Measurements from ENCODE around the gene ACOXL. TPM values are rescaled to one million over a fixed set of nuclear protein-coding genes. Genes with fewer than 3 reads are reported as not detected.

ACOXL gene
- total and polyA plus RNA-seq, 9 of the 15 experiments (the other 6 are each of a cell fraction or from before 2014, with no cell fraction given) = 0.31 to 0.56 TPM; not detected in 7

GRCh38 chr2:110751642-110752041 is 19.3 kb downstream of the ACOXL start:
- H3K4me2 ChIP-seq (ENCODE audit: insufficient read depth, low read length) = no peak overlapping the region
- intact Hi-C loops (cut with micrococcal nuclease) = no loop called here
- H3K9me3 ChIP-seq (replicated peaks; ENCODE audit: control insufficient read depth, insufficient read depth, low read depth, low read length) = no peaks in the 10 kb centered on the region
- ATAC-seq = no peak
- in situ Hi-C loops (cut with MboI) = loop anchor here (25.0 kb wide), 1 partner anchor 964 kb away; the partner anchor contains the start of gene RGPD5
- no peak overlapping the region for H2AFZ ChIP-seq (ENCODE audit: low read depth, low read length)
- no peak overlapping the region for H3K9ac ChIP-seq (ENCODE audit: insufficient read depth in 1 of 2, low read depth in 2 of 2, low read length in 2 of 2)
- no peaks in the 10 kb centered on the region for H3K79me2 ChIP-seq (ENCODE audit: control insufficient read depth, insufficient read depth, low read length)
- peaks cover 0 to 17% of the 10 kb centered on the region in 2 experiments; a peak in 3 of 5 replicates for H3K4me1 ChIP-seq (replicated peaks in 1 of 2; ENCODE audit: control insufficient read depth in 2 of 2, insufficient read depth in 2 of 2, low read length in 2 of 2)
- BruUV-seq (replicated peaks) = no TSS peak
- H3K27ac ChIP-seq (ENCODE audit: extremely low read depth, low read depth, low read length) = no peak overlapping the region
- no peak for DNase-seq (ENCODE audit: extremely low read depth in 1 of 4, low spot score in 3 of 4)
- H3K36me3 ChIP-seq (ENCODE audit: control insufficient read depth, insufficient read depth, low read length) = no peaks in the 10 kb centered on the region
- no peak overlapping the region for H3K4me3 ChIP-seq
- 9% methylated on average over 3 of the region's 3 CpGs for WGBS (ENCODE audit: insufficient coverage, low coverage, missing lambda C conversion rate)
- H3K27me3 ChIP-seq (ENCODE audit: control insufficient read depth in 2 of 2, insufficient read depth in 2 of 2, low read length in 2 of 2) = peaks cover 8 to 9% of the 10 kb centered on the region in 2 experiments
- no peak for FAIRE-seq
- POLR2A ChIA-PET = no interaction called here
- CTCF ChIA-PET (ENCODE audit: low intra/inter-chr PET ratio) = no interaction called here
- no peaks in the 10 kb centered on the region for H3K9me1 ChIP-seq (ENCODE audit: control insufficient read depth, insufficient read depth, low read length)
- no peaks in the 10 kb centered on the region for H4K20me1 ChIP-seq (replicated peaks; ENCODE audit: control insufficient read depth, insufficient read depth, low read length)
- no peak for TF ChIP-seq SMARCA5 (IDR thresholded peaks at IDR 0.05)
- TF ChIP-seq MAFG (tag; conservative IDR thresholded peaks at IDR 0.05) = peak; percentile 55; the same call in 1 of the 2 replicates
- TF ChIP-seq DIDO1 (tag; IDR thresholded peaks at IDR 0.05; ENCODE audit: low read depth) = no peak
- no peak for TF ChIP-seq CTCFL (IDR thresholded peaks at IDR 0.05; ENCODE audit: borderline replicate concordance, insufficient read depth, low read depth, low read length, poor library complexity, severe bottlenecking)
- no peak for TF ChIP-seq COPS2 (conservative IDR thresholded peaks at IDR 0.05)
- peak; percentile 41; the same call in 1 of the 2 replicates for TF ChIP-seq MAFF (IDR thresholded peaks at IDR 0.05; ENCODE audit: low read length)
- TF ChIP-seq SRSF1 (IDR thresholded peaks at IDR 0.05; ENCODE audit: low read depth, low read length) = no peak
- TF ChIP-seq C11orf30 (IDR thresholded peaks at IDR 0.05; ENCODE audit: low read depth) = peak; percentile 69
- no peak for TF ChIP-seq POU5F1 (IDR thresholded peaks at IDR 0.05; ENCODE audit: borderline replicate concordance, low read depth, low read length, partially characterized antibody)
- TF ChIP-seq USF2 (CRISPR knock-in tag; IDR thresholded peaks at IDR 0.05) = no peak
- no peak for TF ChIP-seq DPF2 (IDR thresholded peaks at IDR 0.05)
- no peak for TF ChIP-seq ZNF655 (CRISPR knock-in tag; IDR thresholded peaks at IDR 0.05)
- no peak for TF ChIP-seq SRSF9 (IDR thresholded peaks at IDR 0.05; ENCODE audit: borderline replicate concordance, low read depth, low read length)
- TF ChIP-seq BDP1 (IDR thresholded peaks at IDR 0.05; ENCODE audit: insufficient read depth, insufficient read length) = no peak
- no peak for TF ChIP-seq RBBP5 (IDR thresholded peaks at IDR 0.05; ENCODE audit: borderline replicate concordance, insufficient read depth, low read length, poor library complexity, severe bottlenecking)
- TF ChIP-seq ZC3H8 (IDR thresholded peaks at IDR 0.05) = no peak
- TF ChIP-seq RBM14 (IDR thresholded peaks at IDR 0.05; ENCODE audit: borderline replicate concordance, insufficient read depth, low read depth, low read length) = no peak
- TF ChIP-seq TRIM24 (IDR thresholded peaks at IDR 0.05) = no peak
- TF ChIP-seq CC2D1A (IDR thresholded peaks at IDR 0.05) = no peak
- TF ChIP-seq NCOR1 (IDR thresholded peaks at IDR 0.05) = no peak
- peak; percentile 90 for TF ChIP-seq ZNF316 (IDR thresholded peaks at IDR 0.05)
- TF ChIP-seq PTBP1 (IDR thresholded peaks at IDR 0.05; ENCODE audit: low read depth, low read length) = no peak
- TF ChIP-seq RAD21 (CRISPR knock-in tag; conservative IDR thresholded peaks at IDR 0.05 in 1 of 2, IDR thresholded peaks at IDR 0.05 in 1 of 2) = no peak

All from K562 (cell line).